Muscle of back (tissue), 11 donors: ENCODE data around the gene GNPTG. TPM values are rescaled to one million over a fixed set of nuclear protein-coding genes. Genes with fewer than 3 reads are reported as not detected.
A peak's percentile ranks its signal among the peaks of the same experiment; 100 is the strongest.

Experiments used
- DNase-seq, 3 donors: peaks; one replicate each; pipeline versions ENCODE4 v3.0.0 to v3.0.0-alpha.2; 2013
- polyA plus RNA-seq, 10 donors: library from polyadenylated mRNA; unstranded; fragments of 120-200 nt; gene quantifications; one replicate each; pipeline ENCODE4 v1.2.1, GENCODE V29; 2013; ENCODE audit not compliant: insufficient read length in 10 of 10

The GNPTG gene
- polyA plus RNA-seq, 10 donors: 21.1 to 43.0 (median 36.4) TPM

GRCh38 chr16:1393613-1394176, 42.0 kb downstream of the GNPTG start:
- DNase-seq: no peak

GRCh38 chr16:1394367-1394951, 42.7 kb downstream of the GNPTG start:
- DNase-seq: no peak

GRCh38 chr16:1395444-1396031, 43.8 kb downstream of the GNPTG start:
- no peak for DNase-seq

- no peak for DNase-seq
These were observed 46.0 kb downstream of the GNPTG start for GRCh38 chr16:1397779-1398178.

- no peak for DNase-seq
These were observed 46.6 kb downstream of the GNPTG start for GRCh38 chr16:1398351-1398750.

- DNase-seq: no peak
These were observed 47.3 kb downstream of the GNPTG start for GRCh38 chr16:1398826-1399581.

GRCh38 chr16:1401061-1401757, 49.5 kb downstream of the GNPTG start:
- DNase-seq: no peak

- no peak for DNase-seq
These were observed 50.0 kb downstream of the GNPTG start for GRCh38 chr16:1401758-1402154.

- DNase-seq: no peak
These were observed 51.3 kb downstream of the GNPTG start for GRCh38 chr16:1403036-1403435.

GRCh38 chr16:1403733-1404132, 52.0 kb downstream of the GNPTG start:
- DNase-seq: no peak

GRCh38 chr16:1407753-1408152, 56.0 kb downstream of the GNPTG start:
- peak in 2 of 3 donors; percentile 19 to 70 for DNase-seq

GRCh38 chr16:1408171-1408837, 56.6 kb downstream of the GNPTG start:
- peak; percentile 84 to 95 (median 87) for DNase-seq

- no peak for DNase-seq
These were observed 61.1 kb downstream of the GNPTG start for GRCh38 chr16:1412847-1413246.

Other genes starting within 250 kb of the GNPTG start
- gene CACNA1H, start 198.8 kb upstream of the GNPTG start, polyA plus RNA-seq: 10 to 100 TPM; 30.7 to 52.0 (median 36.2) TPM
- 1 to 10 TPM in 8 of 10 donors, under 1 TPM in 2; 0.49 to 2.0 (median 1.3) TPM for gene TPSG1, start 126.7 kb upstream of the GNPTG start, polyA plus RNA-seq
- 1 to 10 TPM in 9 of 10 donors, under 1 TPM in 1; 0.34 to 6.3 (median 2.6) TPM for gene TPSB2, start 121.7 kb upstream of the GNPTG start, polyA plus RNA-seq
- 1 to 10 TPM in 9 of 10 donors, under 1 TPM in 1; 0.67 to 7.3 (median 2.6) TPM for gene TPSAB1, start 111.2 kb upstream of the GNPTG start, polyA plus RNA-seq
- 1 to 10 TPM in 2 of 10 donors, under 1 TPM in 3, not detected in 5; 0.33 to 1.2 (median 0.91) TPM for gene TPSD1, start 95.9 kb upstream of the GNPTG start, polyA plus RNA-seq
- gene UBE2I, start 42.3 kb upstream of the GNPTG start, polyA plus RNA-seq: 100 to 1,000 TPM in 4 of 10 donors, 10 to 100 TPM in 6; 89.9 to 116 (median 99.7) TPM
- gene BAIAP3, start 18.3 kb upstream of the GNPTG start, polyA plus RNA-seq: 1 to 10 TPM in 2 of 10 donors, under 1 TPM in 8; 0.40 to 1.2 (median 0.81) TPM
- gene TSR3, start 53 bp upstream of the GNPTG start, polyA plus RNA-seq: 10 to 100 TPM; 35.9 to 54.8 (median 44.5) TPM
- gene UNKL, start 62.8 kb downstream of the GNPTG start, polyA plus RNA-seq: 10 to 100 TPM in 1 of 10 donors, 1 to 10 TPM in 9; 4.4 to 13.3 (median 7.1) TPM
- 10 to 100 TPM in 6 of 10 donors, 1 to 10 TPM in 4; 8.1 to 13.5 (median 10.3) TPM for gene UQCC4, start 68.8 kb downstream of the GNPTG start, polyA plus RNA-seq
- under 1 TPM in 3 of 10 donors, not detected in 7; 0.18 to 0.29 (median 0.19) TPM for gene PERCC1, start 79.1 kb downstream of the GNPTG start, polyA plus RNA-seq
- 1 to 10 TPM in 8 of 10 donors, under 1 TPM in 2; 0.68 to 2.7 (median 1.6) TPM for gene CCDC154, start 92.6 kb downstream of the GNPTG start, polyA plus RNA-seq
- gene CLCN7, start 123.1 kb downstream of the GNPTG start, polyA plus RNA-seq: 10 to 100 TPM; 19.8 to 37.5 (median 28.3) TPM
- 1 to 10 TPM in 2 of 10 donors, under 1 TPM in 8; 0.13 to 1.5 (median 0.53) TPM for gene PTX4, start 137.0 kb downstream of the GNPTG start, polyA plus RNA-seq
- gene TELO2, start 141.4 kb downstream of the GNPTG start, polyA plus RNA-seq: 10 to 100 TPM; 16.5 to 33.9 (median 27.0) TPM
- gene TMEM204, start 181.7 kb downstream of the GNPTG start, polyA plus RNA-seq: 10 to 100 TPM; 10.3 to 21.1 (median 15.1) TPM